Natural killer cell (primary cell): ENCODE results near the gene LYPLAL1. TPM values are rescaled to one million over a fixed set of nuclear protein-coding genes. Genes with fewer than 3 reads are reported as not detected.
"Not testable (repeated sequence)": the region's sequence is repeated elsewhere in the genome, so short reads cannot be mapped to it uniquely, and the experiment has no call there.

Experiments used
- ATAC-seq, 3 donors: fragments of 150-1000 bp in 2 of 3; fragments of 200-7000 bp in 1 of 3; cut with Tn5 transposase; 1 replicate in 1 of 3; 2 replicates in 2 of 3; pipeline ENCODE4 v1.10.0; 2021; ENCODE audit warnings: mild to moderate bottlenecking in 2 of 3, moderate library complexity in 2 of 3
- DNase-seq, 2 donors: peaks; one replicate each; pipeline versions ENCODE4 v3.0.0 to v3.0.0-alpha.2; 2013 to 2021; ENCODE audit warnings: mixed read lengths in 1 of 2
- H3K27ac ChIP-seq: one replicate; pipeline ENCODE4 v1.5.1; 2013; ENCODE audit warnings: mild to moderate bottlenecking, low read length
- H3K27me3 ChIP-seq: one replicate; pipeline ENCODE4 v1.6.1; 2013; ENCODE audit warnings: low read length; ENCODE audit not compliant: control insufficient read depth, insufficient read depth
- H3K36me3 ChIP-seq: one replicate; pipeline ENCODE4 v1.6.1; 2013; ENCODE audit warnings: low read length; ENCODE audit not compliant: control insufficient read depth, insufficient read depth
- H3K4me1 ChIP-seq: one replicate; pipeline ENCODE4 v1.6.1; 2013; ENCODE audit warnings: low read length; ENCODE audit not compliant: control insufficient read depth, insufficient read depth
- H3K4me3 ChIP-seq: one replicate; pipeline ENCODE4 v1.5.1; 2013; ENCODE audit warnings: low read length
- H3K9me3 ChIP-seq: one replicate; pipeline ENCODE4 v1.6.1; 2013; ENCODE audit warnings: low read length; ENCODE audit not compliant: control insufficient read depth, insufficient read depth
- H3K27ac Mint-ChIP-seq, 2 donors: one replicate each; pipeline ENCODE4 v1.8.0; 2022; ENCODE audit warnings: mild to moderate bottlenecking in 2 of 2, mixed read lengths in 2 of 2, moderate library complexity in 1 of 2
- H3K27me3 Mint-ChIP-seq, 2 donors: one replicate each; pipeline ENCODE4 v1.8.0; 2022; ENCODE audit warnings: low read depth in 2 of 2, mixed read lengths in 2 of 2
- H3K36me3 Mint-ChIP-seq: one replicate; pipeline ENCODE4 v1.8.0; 2022; ENCODE audit warnings: mixed read lengths
- H3K4me1 Mint-ChIP-seq, 2 donors: one replicate each; pipeline ENCODE4 v1.8.0; 2022; ENCODE audit warnings: mixed read lengths in 2 of 2
- H3K4me3 Mint-ChIP-seq: one replicate; pipeline ENCODE4 v1.8.0; 2022; ENCODE audit warnings: mild to moderate bottlenecking, moderate library complexity, mixed read lengths
- H3K9me3 Mint-ChIP-seq, 2 donors: one replicate each; pipeline ENCODE4 v1.8.0; 2022; ENCODE audit warnings: mixed read lengths in 2 of 2
- WGBS: methylation state at CpG from one replicate; pipeline ENCODE4 v1.1.7; 2013; ENCODE audit warnings: missing lambda C conversion rate; ENCODE audit not compliant: insufficient coverage; 5-methylcytosine and 5-hydroxymethylcytosine counted together
- intact Hi-C: fragments of 100-400 bp; cut with micrococcal nuclease; formaldehyde crosslinking; loops from one replicate; pipeline ENCODE4 v1.14.2; 2022
- total RNA-seq, 4 donors: library from RNA; stranded (reverse); fragments of 120-200 nt in 1 of 4; gene quantifications; one replicate each; pipeline versions ENCODE4 v1.2.3 to v1.2.4, GENCODE V29; 2013 to 2022
- TF ChIP-seq, protein P1 (sequence below): fragments of 200-600 bp; IDR thresholded peaks from one replicate; pipeline ENCODE4 v1.8.0; 2022; ENCODE audit warnings: antibody characterized with exemption

LYPLAL1 gene
- total RNA-seq, 3 donors from 2014 or later (not counting 1 experiment from before 2014, with no cell fraction given) = 13.1 to 18.3 (median 15.9) TPM

DNA sequence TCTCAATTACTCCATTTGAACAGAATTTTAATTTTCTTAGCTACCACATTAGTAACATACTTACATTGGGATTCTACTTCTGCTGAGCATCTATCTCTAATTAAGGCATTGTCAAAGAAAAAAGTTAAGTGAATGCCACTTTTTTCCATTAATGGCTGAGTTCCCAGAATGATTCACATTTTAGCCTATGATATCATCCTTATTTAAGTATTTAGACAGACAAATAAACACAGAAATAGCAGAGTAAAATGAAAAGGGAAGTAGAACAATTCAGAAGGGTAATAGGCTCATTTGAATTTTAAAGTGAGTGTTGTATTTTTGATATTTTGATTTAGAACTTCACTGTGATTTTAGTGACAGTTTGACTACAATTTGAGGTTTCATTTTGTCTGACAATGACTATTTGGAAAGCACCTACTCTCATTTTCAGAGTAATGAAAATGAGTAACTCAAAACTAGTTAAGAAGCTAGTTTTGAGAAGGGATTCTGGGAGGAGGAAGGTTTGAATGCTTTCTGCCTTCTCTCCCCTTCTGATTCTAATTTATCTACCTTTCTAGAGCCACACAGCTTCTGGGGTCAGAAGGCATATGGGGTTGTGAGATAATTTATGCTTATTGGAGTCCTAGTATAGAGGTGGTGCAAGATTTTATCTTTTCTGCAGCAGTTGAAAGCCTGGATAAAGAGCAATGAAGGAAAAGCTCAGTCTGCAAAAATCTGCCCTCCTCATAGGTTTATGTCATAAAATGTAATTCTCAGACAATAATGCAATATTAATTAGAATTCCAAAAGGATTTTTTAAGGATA lies 15.5 kb downstream of the LYPLAL1 start:
- ATAC-seq = no peak
- H3K27me3 ChIP-seq = no peaks in the 10 kb centered on the region
- no peaks in the 10 kb centered on the region for H3K9me3 ChIP-seq
- H3K4me1 ChIP-seq = no peaks in the 10 kb centered on the region
- Mint-ChIP-seq H3K4me3 (no peak overlapping the region), H3K4me1 (peaks cover 25 to 27% of the 10 kb centered on the region in 2 donors), H3K27me3 (no peaks in the 10 kb centered on the region), H3K36me3 (peaks cover 7% of the 10 kb centered on the region), H3K27ac (no peak overlapping the region), H3K9me3 (no peaks in the 10 kb centered on the region)
- TF ChIP-seq, protein P1, sequence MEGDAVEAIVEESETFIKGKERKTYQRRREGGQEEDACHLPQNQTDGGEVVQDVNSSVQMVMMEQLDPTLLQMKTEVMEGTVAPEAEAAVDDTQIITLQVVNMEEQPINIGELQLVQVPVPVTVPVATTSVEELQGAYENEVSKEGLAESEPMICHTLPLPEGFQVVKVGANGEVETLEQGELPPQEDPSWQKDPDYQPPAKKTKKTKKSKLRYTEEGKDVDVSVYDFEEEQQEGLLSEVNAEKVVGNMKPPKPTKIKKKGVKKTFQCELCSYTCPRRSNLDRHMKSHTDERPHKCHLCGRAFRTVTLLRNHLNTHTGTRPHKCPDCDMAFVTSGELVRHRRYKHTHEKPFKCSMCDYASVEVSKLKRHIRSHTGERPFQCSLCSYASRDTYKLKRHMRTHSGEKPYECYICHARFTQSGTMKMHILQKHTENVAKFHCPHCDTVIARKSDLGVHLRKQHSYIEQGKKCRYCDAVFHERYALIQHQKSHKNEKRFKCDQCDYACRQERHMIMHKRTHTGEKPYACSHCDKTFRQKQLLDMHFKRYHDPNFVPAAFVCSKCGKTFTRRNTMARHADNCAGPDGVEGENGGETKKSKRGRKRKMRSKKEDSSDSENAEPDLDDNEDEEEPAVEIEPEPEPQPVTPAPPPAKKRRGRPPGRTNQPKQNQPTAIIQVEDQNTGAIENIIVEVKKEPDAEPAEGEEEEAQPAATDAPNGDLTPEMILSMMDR = no peak
- no peaks in the 10 kb centered on the region for H3K36me3 ChIP-seq
- H3K4me3 ChIP-seq = no peak overlapping the region
- H3K27ac ChIP-seq = no peak overlapping the region
- intact Hi-C loops = no loop called here
- DNase-seq = no peak

DNA sequence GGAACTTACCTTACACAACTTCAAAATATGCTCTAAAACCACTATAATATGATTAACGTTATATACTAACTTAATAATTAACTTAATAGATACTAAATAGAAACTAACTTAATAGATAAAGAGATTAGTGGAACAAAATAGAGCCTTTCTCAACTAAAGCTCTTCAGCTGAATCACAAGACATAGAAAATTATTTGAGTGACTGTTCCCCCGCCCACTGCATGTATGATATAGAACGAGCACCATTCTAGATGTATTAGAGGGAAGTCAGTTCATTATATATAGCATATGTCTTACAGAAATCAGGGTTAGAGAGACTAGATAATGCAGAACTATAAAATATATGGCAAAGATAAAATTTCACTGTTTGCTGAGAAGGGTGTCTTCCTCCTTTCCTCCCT lies 16.3 kb downstream of the LYPLAL1 start:
- Mint-ChIP-seq H3K27ac (no peak overlapping the region), H3K27me3 (no peaks in the 10 kb centered on the region), H3K9me3 (no peaks in the 10 kb centered on the region), H3K4me1 (peaks cover 21 to 23% of the 10 kb centered on the region in 2 donors), H3K36me3 (peaks cover 7% of the 10 kb centered on the region), H3K4me3 (no peak overlapping the region)
- no peaks in the 10 kb centered on the region for H3K9me3 ChIP-seq
- no peak for DNase-seq
- TF ChIP-seq, protein P1 = no peak
- H3K27ac ChIP-seq = no peak overlapping the region
- no peak for ATAC-seq
- no CpG with 5 or more reads among the region's 3 CpGs for WGBS
- no peaks in the 10 kb centered on the region for H3K4me1 ChIP-seq
- intact Hi-C loops = no loop called here
- no peak overlapping the region for H3K4me3 ChIP-seq
- H3K36me3 ChIP-seq = no peaks in the 10 kb centered on the region
- H3K27me3 ChIP-seq = no peaks in the 10 kb centered on the region

DNA sequence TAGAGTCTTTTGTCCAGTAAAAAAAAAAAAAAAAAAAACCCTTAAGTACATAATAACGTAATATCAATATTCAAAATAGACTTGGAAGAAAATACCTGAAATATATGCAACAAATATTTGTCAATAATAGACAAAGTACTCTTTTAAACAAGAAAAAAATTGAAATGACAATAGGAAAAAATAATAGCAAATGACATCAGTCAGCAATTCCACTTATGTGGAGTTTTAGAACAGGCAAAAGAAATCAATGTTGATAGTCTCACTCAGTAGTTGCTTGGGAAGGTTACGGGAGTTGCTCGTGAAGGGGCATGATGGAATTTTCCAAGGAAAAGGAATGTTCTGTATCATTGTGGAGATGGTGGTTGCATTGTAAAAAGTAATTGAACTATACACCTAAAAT lies 16.9 kb downstream of the LYPLAL1 start:
- TF ChIP-seq, protein P1 = no peak
- H3K4me1 ChIP-seq = no peaks in the 10 kb centered on the region
- H3K9me3 Mint-ChIP-seq = no peaks in the 10 kb centered on the region
- peaks cover 18 to 21% of the 10 kb centered on the region in 2 donors for H3K4me1 Mint-ChIP-seq
- no peak overlapping the region for H3K4me3 Mint-ChIP-seq
- H3K9me3 ChIP-seq = no peaks in the 10 kb centered on the region
- no peak overlapping the region for H3K4me3 ChIP-seq
- H3K27me3 ChIP-seq = no peaks in the 10 kb centered on the region
- no peak overlapping the region for H3K27ac Mint-ChIP-seq
- H3K27ac ChIP-seq = no peak overlapping the region
- H3K36me3 ChIP-seq = no peaks in the 10 kb centered on the region
- intact Hi-C loops = no loop called here
- DNase-seq (no peak), ATAC-seq (no peak)
- H3K36me3 Mint-ChIP-seq = peaks cover 7% of the 10 kb centered on the region
- WGBS = 100% methylated on average over 2 of the region's 3 CpGs
- no peaks in the 10 kb centered on the region for H3K27me3 Mint-ChIP-seq

DNA sequence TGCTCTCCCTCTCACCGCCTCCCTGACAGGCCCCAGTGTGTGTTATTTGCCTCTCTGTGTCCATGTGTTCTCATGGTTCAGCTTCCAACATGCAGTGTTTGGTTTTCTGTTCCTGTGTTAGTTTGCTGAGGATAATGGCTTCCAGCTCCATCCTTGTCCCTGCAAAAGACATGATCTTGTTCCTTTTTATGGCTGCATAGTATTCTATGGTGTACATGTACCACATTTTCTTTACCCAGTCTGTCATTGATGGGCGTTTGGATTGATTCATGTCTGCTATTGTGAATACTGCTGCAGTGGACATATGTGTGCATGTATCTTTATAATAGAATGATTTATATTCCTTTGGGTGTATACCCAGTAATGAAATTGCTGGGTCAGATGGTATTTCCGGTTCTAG lies 22.2 kb downstream of the LYPLAL1 start:
- H3K27me3 ChIP-seq, H3K27ac ChIP-seq, H3K9me3 Mint-ChIP-seq, DNase-seq, H3K36me3 ChIP-seq, ATAC-seq, H3K27ac Mint-ChIP-seq, H3K4me3 ChIP-seq, H3K9me3 ChIP-seq, H3K4me3 Mint-ChIP-seq, intact Hi-C loops, H3K27me3 Mint-ChIP-seq, H3K4me1 Mint-ChIP-seq, H3K4me1 ChIP-seq: not testable (repeated sequence)
- peaks cover 12% of the 10 kb centered on the region for H3K36me3 Mint-ChIP-seq
- WGBS = 100% methylated on average over 3 of the region's 3 CpGs
